NCI-H345 treated with DMSO at 0.1 percent for 48 hours (cell line): ENCODE data around the gene MYBBP1A.
"Not testable (repeated sequence)": the region's sequence is repeated elsewhere in the genome, so short reads cannot be mapped to it uniquely, and the experiment has no call there.

Source experiments
- DNase-seq: peaks from one replicate; lab custom pipeline; 2025; ENCODE audit not compliant: unreplicated experiment; lab: John Stamatoyannopoulos, UW

Gene MYBBP1A

DNA sequence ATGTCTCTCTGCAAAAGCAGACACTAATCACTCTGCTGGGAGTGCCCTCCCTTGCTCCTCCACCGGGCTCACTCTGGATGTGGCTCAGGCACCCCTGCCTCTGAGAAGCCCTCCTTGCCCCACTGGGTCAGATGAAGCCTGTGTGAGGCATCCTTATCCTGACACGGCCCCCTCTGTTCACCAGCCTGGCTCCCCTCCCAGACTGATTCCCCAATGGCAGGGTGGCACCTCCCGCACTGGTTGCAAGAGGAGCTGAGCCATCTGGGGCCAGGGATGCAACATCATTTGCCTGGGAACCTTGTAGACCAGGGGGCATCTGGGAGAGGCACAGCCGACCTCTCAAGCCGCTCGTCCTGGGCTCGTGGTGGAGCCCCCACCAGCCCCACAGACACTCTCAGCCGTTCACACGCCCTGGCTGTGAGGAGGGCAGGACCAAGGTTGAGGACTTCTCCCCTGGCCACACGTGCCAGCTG, 35.8 kb upstream of the MYBBP1A start:
- no peak for DNase-seq

DNA sequence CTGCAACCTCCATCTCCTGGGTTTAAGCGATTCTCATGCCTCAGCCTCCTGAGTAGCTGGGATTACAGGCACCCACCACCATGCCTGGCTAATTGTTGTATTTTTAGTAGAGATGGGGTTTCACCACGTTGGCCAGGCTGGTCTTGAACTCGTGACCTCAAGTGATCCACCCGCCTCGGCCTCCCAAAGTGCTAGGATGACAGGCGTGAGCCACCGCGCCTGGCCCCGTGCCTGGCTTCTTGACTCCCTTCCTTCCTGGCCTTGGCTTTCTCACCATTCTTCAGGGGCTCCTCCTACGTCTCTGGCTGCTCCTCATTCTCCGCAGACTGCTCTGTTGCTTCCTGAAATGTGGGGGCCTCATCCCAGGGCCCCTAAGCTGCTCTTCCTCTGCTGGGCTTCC, 34.9 kb upstream of the MYBBP1A start:
- not testable (repeated sequence) for DNase-seq

- DNase-seq: no peak
Observed at GRCh38 chr17:4588898-4589625, 33.9 kb upstream of the MYBBP1A start.

GRCh38 chr17:4588391-4588790, 33.2 kb upstream of the MYBBP1A start:
- no peak for DNase-seq

DNA sequence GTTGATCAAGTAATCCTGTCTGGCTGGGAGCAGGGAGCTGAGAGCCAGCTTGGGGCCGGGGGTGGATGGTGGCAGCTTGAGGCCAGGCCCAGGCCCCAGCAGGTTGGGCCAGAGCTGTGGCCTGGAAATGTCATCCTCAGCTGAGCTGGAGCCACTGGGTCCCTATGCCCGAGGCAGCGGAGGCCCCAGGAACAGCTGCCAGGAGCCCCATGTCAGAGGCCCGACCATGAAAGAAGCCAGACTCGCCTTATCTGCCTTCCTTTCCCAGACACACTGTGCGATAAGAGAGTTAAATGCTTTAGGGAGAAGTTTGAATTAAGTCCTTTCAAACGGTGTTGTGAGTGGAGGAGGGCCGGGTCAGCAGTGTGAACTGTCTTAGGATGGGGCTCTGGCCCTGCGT, 32.6 kb upstream of the MYBBP1A start:
- DNase-seq: no peak

DNA sequence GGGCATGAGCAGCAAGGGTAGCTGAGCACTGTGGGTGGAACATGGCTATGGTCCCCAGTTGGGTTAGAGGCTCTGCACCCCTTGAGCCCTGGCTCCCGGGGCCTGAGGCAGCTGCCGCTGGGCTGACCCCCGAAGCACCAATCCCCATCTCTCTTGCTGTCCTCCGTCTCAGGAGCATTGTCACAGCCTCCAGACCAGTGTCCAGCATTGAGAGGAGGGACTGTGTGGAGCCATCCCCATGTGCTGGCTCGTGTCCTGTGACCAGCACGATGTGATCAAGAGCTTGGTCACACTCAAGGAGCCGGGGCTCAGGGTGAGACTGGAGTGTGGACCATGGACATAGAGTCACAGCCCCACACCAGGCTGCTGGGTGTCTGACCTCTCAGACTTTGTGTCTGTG, 32.0 kb upstream of the MYBBP1A start:
- DNase-seq: no peak

DNA sequence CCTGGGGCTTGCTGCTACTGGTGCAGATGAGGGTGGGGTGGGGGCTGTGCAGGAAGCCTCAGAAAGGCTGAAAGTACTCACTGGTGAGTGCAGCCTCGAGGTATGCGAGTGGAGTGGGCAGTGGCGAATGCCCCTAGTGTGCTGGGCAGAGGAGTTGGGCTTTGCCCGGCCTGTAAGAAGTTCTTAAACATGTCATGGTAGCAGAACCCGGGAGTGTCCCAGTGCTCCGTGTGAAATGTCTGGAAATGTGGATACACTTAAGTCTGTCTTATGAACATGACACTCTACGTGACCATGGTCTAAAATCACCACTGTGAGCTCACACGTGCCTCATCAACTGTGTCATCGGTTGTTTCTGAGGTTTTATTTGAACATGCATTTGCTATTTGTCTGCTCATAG, 30.9 kb upstream of the MYBBP1A start:
- DNase-seq: no peak

DNA sequence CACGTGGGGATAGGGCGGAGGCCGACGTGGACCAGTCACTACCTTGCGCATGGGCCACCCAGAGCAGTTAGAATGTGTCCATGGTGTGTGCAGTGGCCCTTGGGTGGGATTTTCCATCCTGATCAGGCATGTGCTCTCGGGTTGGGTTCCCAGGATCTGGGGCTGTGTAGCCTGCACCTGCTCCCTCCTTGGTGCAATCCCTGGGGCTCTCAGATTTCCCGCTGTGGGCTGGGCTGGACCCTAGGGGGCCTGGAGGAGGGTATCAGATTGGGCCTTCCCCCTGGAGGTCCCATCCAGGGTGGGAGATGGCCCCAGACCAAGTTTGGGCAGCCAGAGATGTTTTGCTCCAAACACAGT, 30.4 kb upstream of the MYBBP1A start:
- DNase-seq: no peak

GRCh38 chr17:4584917-4585637, 29.9 kb upstream of the MYBBP1A start:
- DNase-seq: no peak

- DNase-seq: no peak
Observed at GRCh38 chr17:4584101-4584916, 29.1 kb upstream of the MYBBP1A start, which contains the start of gene SMTNL2. TSS of gene SMTNL2 (plus strand) at chr17:4584529. CDS start at chr17:4584606, 77 bp downstream.

- no peak for DNase-seq
Observed at GRCh38 chr17:4583782-4584100, 28.6 kb upstream of the MYBBP1A start.

- DNase-seq: no peak
Observed at GRCh38 chr17:4583206-4583605, 28.0 kb upstream of the MYBBP1A start.

GRCh38 chr17:4582691-4583090, 27.5 kb upstream of the MYBBP1A start:
- DNase-seq: no peak

DNA sequence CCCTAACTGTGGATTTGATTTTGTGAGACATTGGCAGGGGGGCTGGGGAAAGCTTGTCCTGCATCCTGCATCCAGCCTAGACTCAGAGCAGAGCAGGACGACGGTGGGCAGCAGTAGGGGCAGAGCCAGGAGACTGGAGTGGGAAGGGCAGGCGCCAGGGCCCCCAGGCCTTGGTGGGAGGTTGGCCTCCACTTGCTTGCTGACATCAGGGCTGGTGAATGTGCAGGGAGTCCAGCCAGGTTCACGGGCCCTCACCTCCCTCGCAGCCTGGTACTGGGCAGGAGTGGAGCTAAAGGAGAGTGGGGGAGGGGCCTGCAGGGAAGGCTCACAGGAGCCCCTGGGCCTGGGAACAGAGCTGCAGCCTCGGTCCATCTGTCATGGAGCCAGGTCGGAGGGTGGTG, 26.9 kb upstream of the MYBBP1A start:
- no peak for DNase-seq

GRCh38 chr17:4580291-4580690, 25.1 kb upstream of the MYBBP1A start:
- no peak for DNase-seq

GRCh38 chr17:4579678-4580077, 24.5 kb upstream of the MYBBP1A start:
- no peak for DNase-seq

GRCh38 chr17:4578349-4578748, 23.2 kb upstream of the MYBBP1A start:
- DNase-seq: not testable (repeated sequence)

- DNase-seq: no peak
Observed at GRCh38 chr17:4577386-4577993, 22.3 kb upstream of the MYBBP1A start.

DNA sequence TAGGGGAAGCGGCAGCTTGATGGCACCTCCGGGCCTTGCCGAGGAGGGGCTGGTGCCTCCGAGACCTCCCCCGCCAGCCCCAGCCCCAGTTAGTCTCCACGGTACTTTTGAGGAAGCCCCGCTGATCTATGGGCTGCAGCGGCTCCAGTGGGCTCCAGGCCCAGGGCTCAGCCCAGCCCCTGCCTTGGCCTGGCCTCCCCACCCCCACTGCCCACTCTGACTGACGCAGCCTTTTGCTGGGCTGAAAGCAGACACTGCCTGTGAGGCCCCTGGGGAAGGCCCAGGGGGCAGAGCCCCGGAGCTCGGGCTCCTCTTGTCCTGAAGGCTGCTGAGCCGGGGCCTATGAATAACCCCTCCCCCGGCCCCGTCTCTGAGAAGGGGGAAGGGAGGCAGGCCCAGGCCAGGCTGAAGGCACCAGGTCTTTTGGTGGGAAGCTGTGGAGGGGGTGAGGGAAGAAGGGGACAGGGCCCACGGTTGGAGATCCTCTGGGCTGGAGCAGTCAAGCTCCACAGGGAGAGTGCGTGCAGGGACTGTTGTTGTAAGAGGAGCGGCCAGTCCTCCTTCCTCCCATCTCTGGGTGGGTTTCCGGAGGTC, 21.6 kb upstream of the MYBBP1A start:
- DNase-seq: no peak

- no peak for DNase-seq
Observed at GRCh38 chr17:4576161-4576558, 21.0 kb upstream of the MYBBP1A start.

GRCh38 chr17:4574448-4575045, 19.4 kb upstream of the MYBBP1A start:
- no peak for DNase-seq
